ENCODE results near the gene NKG7.

DNA sequence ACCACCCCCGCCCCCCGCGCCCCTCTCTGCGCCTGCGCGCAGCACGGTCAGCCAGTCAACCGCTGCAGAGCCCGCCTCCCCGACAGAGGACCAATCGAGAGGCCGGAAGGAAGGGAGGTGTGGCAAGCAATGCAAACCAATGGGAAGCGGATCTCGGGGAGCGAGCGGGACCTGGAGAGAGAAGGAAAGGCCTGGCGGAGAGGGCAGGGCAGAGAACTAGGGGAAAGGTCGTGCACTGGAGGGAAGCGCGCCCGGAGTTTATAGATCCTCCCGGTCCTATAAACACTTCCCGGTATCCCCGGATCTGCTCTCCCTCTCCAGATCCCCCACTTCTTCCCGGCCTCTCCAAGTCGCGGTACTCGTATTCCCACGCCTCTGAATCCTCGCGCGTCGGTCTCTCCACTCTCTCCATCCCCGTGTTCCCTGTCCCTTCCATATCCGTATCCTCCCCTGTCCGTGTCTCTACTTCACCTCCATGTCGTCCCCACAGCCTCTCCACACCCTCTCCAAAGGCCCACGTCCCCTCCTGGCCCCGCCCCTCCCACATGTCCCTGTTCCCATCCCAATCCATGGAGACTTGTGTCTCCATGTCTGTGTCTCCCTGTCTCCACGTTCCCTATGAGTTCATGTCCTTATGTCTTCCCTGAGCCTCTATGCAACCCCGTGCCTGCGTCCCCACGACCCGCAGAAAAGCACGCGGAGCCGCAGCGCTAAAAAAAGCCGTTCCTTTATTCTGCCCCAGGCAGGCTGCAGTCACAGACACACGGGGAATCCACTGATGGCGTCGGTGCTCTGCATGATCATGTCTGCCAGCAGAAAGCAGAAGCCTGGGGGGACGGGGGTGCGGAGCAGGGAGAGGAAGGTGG is 5.8 kb downstream of the NKG7 start:
- TF ChIP-seq POLR2A (IDR thresholded peaks at IDR 0.05) = peak in 1 of 2 donors; percentile 97
- TF ChIP-seq, protein P1, sequence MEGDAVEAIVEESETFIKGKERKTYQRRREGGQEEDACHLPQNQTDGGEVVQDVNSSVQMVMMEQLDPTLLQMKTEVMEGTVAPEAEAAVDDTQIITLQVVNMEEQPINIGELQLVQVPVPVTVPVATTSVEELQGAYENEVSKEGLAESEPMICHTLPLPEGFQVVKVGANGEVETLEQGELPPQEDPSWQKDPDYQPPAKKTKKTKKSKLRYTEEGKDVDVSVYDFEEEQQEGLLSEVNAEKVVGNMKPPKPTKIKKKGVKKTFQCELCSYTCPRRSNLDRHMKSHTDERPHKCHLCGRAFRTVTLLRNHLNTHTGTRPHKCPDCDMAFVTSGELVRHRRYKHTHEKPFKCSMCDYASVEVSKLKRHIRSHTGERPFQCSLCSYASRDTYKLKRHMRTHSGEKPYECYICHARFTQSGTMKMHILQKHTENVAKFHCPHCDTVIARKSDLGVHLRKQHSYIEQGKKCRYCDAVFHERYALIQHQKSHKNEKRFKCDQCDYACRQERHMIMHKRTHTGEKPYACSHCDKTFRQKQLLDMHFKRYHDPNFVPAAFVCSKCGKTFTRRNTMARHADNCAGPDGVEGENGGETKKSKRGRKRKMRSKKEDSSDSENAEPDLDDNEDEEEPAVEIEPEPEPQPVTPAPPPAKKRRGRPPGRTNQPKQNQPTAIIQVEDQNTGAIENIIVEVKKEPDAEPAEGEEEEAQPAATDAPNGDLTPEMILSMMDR (IDR thresholded peaks at IDR 0.05) = no peak

All from adrenal gland (tissue), 5 donors.